Stomach (tissue), 9 donors: ENCODE results near the gene MAT2A. TPM values are rescaled to one million over a fixed set of nuclear protein-coding genes. Genes with fewer than 3 reads are reported as not detected.
A peak's percentile ranks its signal among the peaks of the same experiment; 100 is the strongest.

Experiments used
- DNase-seq, 2 donors: peaks; one replicate each; pipeline versions ENCODE4 v3.0.0 to v3.0.0-alpha.2; 2013 to 2019
- H3K27ac ChIP-seq, 5 donors: fragments of 200-600 bp in 4 of 5; sonication (generic) in 4 of 5; one replicate each; pipeline ENCODE4 v1.5.1; 2013 to 2019; ENCODE audit warnings: mild to moderate bottlenecking in 1 of 5, moderate library complexity in 1 of 5
- H3K27me3 ChIP-seq, 3 donors: fragments of 200-600 bp; sonication (generic); one replicate each; pipeline ENCODE4 v1.5.1; 2017 to 2019; ENCODE audit warnings: mixed run types in 1 of 3
- H3K36me3 ChIP-seq, 4 donors: fragments of 200-600 bp; sonication (generic); 1 replicate in 3 of 4; 2 replicates in 1 of 4; pipeline ENCODE4 v1.5.1; 2016 to 2019
- H3K4me1 ChIP-seq, 4 donors: fragments of 200-600 bp; sonication (generic); one replicate each; pipeline ENCODE4 v1.5.1; 2016 to 2019
- H3K4me3 ChIP-seq, 4 donors: fragments of 200-600 bp; sonication (generic) in 3 of 4; one replicate each; pipeline ENCODE4 v1.5.1; 2016 to 2019; ENCODE audit warnings: mild to moderate bottlenecking in 1 of 4
- H3K9me3 ChIP-seq, 4 donors: fragments of 200-600 bp; sonication (generic); one replicate each; pipeline ENCODE4 v1.5.1; 2016 to 2019
- EP300 ChIP-seq: sonication (generic); formaldehyde crosslinking; IDR thresholded peaks from one replicate; pipeline ENCODE4 v1.6.1; 2017; ENCODE audit warnings: antibody characterized with exemption
- POLR2A ChIP-seq, 4 donors: fragments of 450-650 bp; IDR thresholded peaks; one replicate each; pipeline ENCODE4 v1.6.1; 2016; ENCODE audit warnings: antibody characterized with exemption in 4 of 4, control low read depth in 2 of 4, mild to moderate bottlenecking in 1 of 4, moderate library complexity in 1 of 4
- POLR2AphosphoS5 ChIP-seq, 3 donors: sonication (generic); formaldehyde crosslinking; IDR thresholded peaks; one replicate each; pipeline ENCODE4 v1.6.1; 2016; ENCODE audit warnings: antibody characterized with exemption in 3 of 3
- WGBS, 5 donors: extraction: QIAGEN DNeasy Blood & Tissue Kit in 3 of 5; methylation state at CpG; one replicate each; pipeline versions ENCODE4 v1.1.5 to v1.1.7; 2013 to 2018; 5-methylcytosine and 5-hydroxymethylcytosine counted together
- intact Hi-C: fragments of 100-400 bp; cut with DNase I; formaldehyde crosslinking; loops from one replicate; pipeline ENCODE4 v1.15.1; 2023; ENCODE audit warnings: low total_unique reads
- polyA plus RNA-seq, 3 donors: library from polyadenylated mRNA; stranded (reverse); fragments of 200-250 nt; gene quantifications; one replicate each; pipeline ENCODE4 v1.2.3, GENCODE V29; 2013
- total RNA-seq, 5 donors: library from RNA; depleted of rRNA; stranded (reverse); fragments of >200 nt; gene quantifications; one replicate each; pipeline versions ENCODE4 v1.1.0 to v1.2.3, GENCODE V29; 2014 to 2016
- TF ChIP-seq, protein P1 (sequence below), 7 experiments: fragments of 450-650 bp in 4 of 7; fragments of 200-600 bp in 3 of 7; sonication (generic) in 3 of 7; IDR thresholded peaks; one replicate each; pipeline ENCODE4 v1.5.1; 2016 to 2019; ENCODE audit warnings: antibody characterized with exemption in 7 of 7, control low read depth in 2 of 7, mild to moderate bottlenecking in 1 of 7
- donor health status: healthy with polysubstance abuse.
- donor health status: Bipolar disorder and iron deficiency.
- donor health status: healthy.

MAT2A gene
- total and polyA plus RNA-seq, 8 donors, result 73.3 to 278 (median 98.9) TPM

DNA sequence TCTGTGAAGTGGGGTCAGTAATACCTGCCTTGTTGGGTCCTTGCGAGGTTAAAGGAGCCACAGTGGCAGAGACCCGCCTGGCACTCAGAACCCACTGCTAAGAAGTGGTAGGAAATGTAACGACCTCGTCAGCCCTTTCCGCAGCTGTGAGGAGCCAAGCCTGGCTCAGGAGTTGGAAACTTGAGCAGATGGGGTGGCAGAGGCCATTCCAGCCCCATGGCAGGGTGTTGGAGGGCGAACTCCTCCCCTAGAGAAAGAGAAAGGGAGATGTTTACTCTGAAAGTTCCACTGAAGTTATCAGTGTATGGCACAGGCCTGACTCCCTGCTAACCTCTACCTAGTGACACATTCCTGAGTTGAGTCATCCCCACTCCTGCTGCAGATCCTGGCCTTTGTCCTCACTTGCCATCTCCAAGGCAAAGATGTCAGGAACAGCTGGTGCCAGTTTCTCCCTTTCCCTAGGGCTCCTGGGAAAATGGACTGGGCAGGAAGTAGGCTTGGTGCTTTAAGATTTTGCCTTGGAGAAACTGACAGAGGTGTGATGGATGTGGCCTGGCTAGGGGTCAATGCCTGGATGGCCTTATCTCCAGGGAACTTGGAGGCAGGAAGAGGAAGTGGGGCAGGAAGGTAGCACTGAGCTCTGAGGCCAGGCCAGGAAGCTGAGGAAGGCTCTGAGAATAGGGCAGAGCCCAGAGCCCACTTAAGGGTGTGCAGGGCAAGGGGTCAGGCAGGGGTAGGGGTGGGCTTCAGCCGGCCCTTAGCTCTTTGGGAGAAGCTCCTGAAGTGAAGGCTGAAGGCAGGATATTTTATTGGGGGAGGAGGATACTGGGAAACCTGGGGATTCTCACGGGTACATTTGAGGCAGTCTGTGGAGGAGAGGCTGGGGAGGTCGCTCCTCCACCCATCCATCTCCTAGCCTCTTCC is 46.2 kb downstream of the MAT2A start:
- Histone ChIP-seq H3K4me3 (peak overlapping the region; percentile 58 to 69 (median 62)), H3K36me3 (peaks cover 0 to 21% (median 8%) of the 10 kb centered on the region in 4 donors), H3K4me1 (peaks cover 53 to 80% (median 74%) of the 10 kb centered on the region in 4 donors), H3K27ac (peak overlapping the region; percentile 87 to 94 (median 91)), H3K27me3 (no peaks in the 10 kb centered on the region), H3K9me3 (no peaks in the 10 kb centered on the region)
- intact Hi-C loops, result no loop called here
- DNase-seq, result peak; percentile 54 to 85
- WGBS, 5 donors, result 18 to 32% (median 31%) methylated on average over 8 to 9 of the region's 9 CpGs
- TF ChIP-seq EP300, result no peak
- peak; percentile 51 to 89 (median 75) for TF ChIP-seq POLR2AphosphoS5 (IDR thresholded peaks at IDR 0.05)

DNA sequence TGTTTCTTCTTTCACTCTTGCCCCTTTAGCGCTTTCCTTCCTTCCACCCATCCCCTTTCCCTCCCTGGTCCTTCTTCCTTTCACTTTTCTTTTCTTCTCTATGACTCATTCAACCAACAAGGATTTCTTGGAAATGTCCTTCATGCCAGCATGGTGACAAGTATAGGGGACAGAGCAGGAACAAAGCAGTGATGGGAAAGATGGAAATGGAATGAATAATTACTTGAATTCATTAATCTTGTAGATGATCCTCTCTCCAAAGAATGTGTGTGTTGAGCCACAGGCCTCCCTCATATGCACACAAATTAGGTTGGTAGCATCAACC is 46.8 kb downstream of the MAT2A start:
- Histone ChIP-seq H3K36me3 (peaks cover 0 to 21% (median 8%) of the 10 kb centered on the region in 4 donors), H3K27ac (peak overlapping the region; percentile 87 to 94 (median 91)), H3K4me3 (no peak overlapping the region), H3K9me3 (no peaks in the 10 kb centered on the region), H3K27me3 (no peaks in the 10 kb centered on the region), H3K4me1 (peaks cover 56 to 83% (median 77%) of the 10 kb centered on the region in 4 donors)
- DNase-seq, result no peak
- intact Hi-C loops, result no loop called here
- 50 to 77% (median 53%) methylated on average over 1 of the region's 1 CpG for WGBS, 5 donors
- TF ChIP-seq, protein P1, sequence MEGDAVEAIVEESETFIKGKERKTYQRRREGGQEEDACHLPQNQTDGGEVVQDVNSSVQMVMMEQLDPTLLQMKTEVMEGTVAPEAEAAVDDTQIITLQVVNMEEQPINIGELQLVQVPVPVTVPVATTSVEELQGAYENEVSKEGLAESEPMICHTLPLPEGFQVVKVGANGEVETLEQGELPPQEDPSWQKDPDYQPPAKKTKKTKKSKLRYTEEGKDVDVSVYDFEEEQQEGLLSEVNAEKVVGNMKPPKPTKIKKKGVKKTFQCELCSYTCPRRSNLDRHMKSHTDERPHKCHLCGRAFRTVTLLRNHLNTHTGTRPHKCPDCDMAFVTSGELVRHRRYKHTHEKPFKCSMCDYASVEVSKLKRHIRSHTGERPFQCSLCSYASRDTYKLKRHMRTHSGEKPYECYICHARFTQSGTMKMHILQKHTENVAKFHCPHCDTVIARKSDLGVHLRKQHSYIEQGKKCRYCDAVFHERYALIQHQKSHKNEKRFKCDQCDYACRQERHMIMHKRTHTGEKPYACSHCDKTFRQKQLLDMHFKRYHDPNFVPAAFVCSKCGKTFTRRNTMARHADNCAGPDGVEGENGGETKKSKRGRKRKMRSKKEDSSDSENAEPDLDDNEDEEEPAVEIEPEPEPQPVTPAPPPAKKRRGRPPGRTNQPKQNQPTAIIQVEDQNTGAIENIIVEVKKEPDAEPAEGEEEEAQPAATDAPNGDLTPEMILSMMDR (IDR thresholded peaks at IDR 0.05), result no peak
- TF ChIP-seq POLR2A (IDR thresholded peaks at IDR 0.05) (no peak), POLR2AphosphoS5 (IDR thresholded peaks at IDR 0.05) (peak in 2 of 3 donors; percentile 40 to 81), EP300 (no peak)

DNA sequence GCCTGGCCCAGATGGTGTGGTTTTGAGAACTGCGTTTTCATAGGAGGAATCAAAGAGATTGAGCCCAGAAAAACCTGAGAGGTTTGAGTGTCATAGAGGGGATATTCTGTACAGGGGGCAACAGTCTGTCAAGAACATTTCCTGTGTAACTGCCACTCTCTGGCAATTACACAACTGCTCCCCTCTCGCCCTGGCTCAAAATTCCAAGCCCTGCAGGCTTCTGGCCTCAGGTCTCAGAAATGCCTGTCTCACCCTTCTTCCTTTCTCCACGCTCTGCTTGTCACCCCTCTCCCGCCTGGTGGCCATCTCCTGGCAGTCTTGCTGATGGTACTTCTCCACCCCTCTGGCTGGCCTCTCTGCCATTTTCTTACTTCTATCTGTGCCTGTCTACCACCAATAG is 49.3 kb downstream of the MAT2A start:
- TF ChIP-seq EP300, result no peak
- intact Hi-C loops, result no loop called here
- no peaks in the 10 kb centered on the region for H3K36me3 ChIP-seq
- no peaks in the 10 kb centered on the region for H3K27me3 ChIP-seq
- no peak overlapping the region for H3K4me3 ChIP-seq
- peaks cover 66 to 99% (median 89%) of the 10 kb centered on the region in 4 donors for H3K4me1 ChIP-seq
- H3K9me3 ChIP-seq, result no peaks in the 10 kb centered on the region
- peak overlapping the region; percentile 19 to 94 (median 91) for H3K27ac ChIP-seq
- 65 to 86% (median 81%) methylated on average over 4 of the region's 4 CpGs for WGBS, 5 donors
- no peak for DNase-seq

DNA sequence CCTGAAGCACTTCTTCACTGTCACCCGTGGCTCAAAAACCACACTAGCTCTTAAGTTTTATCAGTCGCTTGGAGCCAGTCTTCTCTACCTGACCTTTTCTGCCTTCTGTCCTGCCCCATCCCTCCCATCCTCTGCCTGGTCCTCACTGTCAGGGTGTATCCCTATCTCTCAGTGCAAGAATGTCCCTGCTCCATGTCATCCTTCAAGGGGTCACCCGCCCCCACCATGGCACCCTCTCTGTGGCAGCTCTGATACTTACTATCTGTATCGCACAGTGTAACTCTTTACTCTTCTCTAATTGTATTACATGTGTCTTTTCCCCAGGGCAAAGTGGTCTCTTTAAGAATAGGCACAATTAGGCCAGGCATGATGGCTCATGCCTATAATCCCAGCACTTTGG is 49.7 kb downstream of the MAT2A start:
- Histone ChIP-seq H3K36me3 (no peaks in the 10 kb centered on the region), H3K27me3 (no peaks in the 10 kb centered on the region), H3K4me3 (no peak overlapping the region), H3K27ac (peak overlapping the region in 4 of 5 donors; percentile 71 to 94 (median 91)), H3K9me3 (no peaks in the 10 kb centered on the region), H3K4me1 (peaks cover 63 to 95% (median 85%) of the 10 kb centered on the region in 4 donors)
- TF ChIP-seq POLR2AphosphoS5 (IDR thresholded peaks at IDR 0.05) (no peak), EP300 (no peak), POLR2A (IDR thresholded peaks at IDR 0.05) (no peak)
- TF ChIP-seq, protein P1 (IDR thresholded peaks at IDR 0.05), result no peak
- whole genome bisulfite sequencing, 5 donors, result 82 to 89% (median 85%) methylated on average over 4 of the region's 4 CpGs
- intact Hi-C loops, result no loop called here
- DNase-seq, result no peak

GRCh38 chr2:85589181-85589580 is 50.2 kb downstream of the MAT2A start:
- H3K4me3 ChIP-seq, result no peak overlapping the region
- no peak for DNase-seq
- intact Hi-C loops, result no loop called here
- H3K27me3 ChIP-seq, result no peaks in the 10 kb centered on the region
- no peaks in the 10 kb centered on the region for H3K36me3 ChIP-seq
- H3K9me3 ChIP-seq, result no peaks in the 10 kb centered on the region
- WGBS, 5 donors, result 78 to 93% (median 86%) methylated on average over 4 of the region's 4 CpGs
- peak overlapping the region; percentile 30 to 94 (median 91) for H3K27ac ChIP-seq
- H3K4me1 ChIP-seq, result peaks cover 57 to 92% (median 84%) of the 10 kb centered on the region in 4 donors
- TF ChIP-seq POLR2AphosphoS5 (IDR thresholded peaks at IDR 0.05) (no peak), EP300 (no peak), POLR2A (IDR thresholded peaks at IDR 0.05) (no peak)
- TF ChIP-seq, protein P1 (IDR thresholded peaks at IDR 0.05), result no peak
